Activated CD4-positive, alpha-beta T cell treated with anti-CD3 and anti-CD28 coated beads, Interleukin-2, amount 50 U/mL, for 1 hour (primary cell): ENCODE results near the gene GALNT7.

Experiments used
- DNase-seq: peaks from one replicate; pipeline ENCODE4 v3.0.0-alpha.2; 2020

Gene GALNT7

DNA sequence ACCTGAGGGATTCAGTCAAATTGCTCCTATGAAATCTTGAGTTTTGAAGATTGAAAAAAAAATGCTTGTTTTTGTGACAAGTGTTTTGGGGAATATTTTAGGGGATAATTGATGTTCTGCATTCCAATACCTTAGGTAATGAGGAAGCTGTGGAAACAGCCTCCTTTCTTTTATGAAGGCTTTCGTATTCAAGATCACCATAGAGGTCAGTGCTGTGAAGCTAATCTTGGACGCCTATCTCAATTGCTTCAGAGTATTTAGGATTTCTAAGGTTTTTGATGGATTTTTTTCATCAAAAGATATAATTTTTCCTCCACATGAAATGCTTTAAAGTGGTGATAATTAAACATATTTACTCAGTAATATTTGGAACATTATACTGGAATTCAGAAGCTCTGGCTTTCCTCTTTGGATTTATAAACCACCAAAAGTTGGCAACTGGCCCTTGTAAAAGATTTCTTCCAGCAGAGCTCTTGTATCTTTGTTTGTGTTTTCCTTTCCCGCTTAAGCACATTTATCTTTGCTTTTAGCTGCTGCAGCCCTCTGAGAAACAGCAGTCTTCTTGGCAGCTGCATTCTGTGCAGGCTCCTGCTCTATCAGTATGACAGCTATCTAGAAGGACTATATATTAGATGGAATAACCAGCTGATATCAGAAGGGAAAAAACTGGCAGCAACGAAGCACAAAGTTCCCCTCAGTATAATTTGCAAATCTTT, 101.9 kb downstream of the GALNT7 start:
- no peak for DNase-seq

DNA sequence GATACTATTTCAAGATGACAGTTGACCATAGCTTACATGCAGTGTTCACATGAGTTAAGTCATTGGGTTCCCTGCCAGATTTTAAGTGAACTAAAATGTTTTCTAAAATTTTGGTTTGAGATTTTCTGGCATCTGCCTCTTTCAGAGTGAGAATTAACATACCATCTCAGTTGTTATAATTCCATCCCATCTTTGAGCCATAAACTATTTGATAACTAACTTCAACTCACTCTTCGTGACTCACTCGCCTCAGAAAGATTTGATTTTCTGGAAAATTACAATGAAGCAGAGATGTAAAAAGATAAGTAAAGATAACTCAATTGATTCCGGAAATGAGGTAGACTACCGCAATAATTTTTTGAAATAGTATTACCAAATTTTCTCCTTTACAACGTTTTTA, 103.7 kb downstream of the GALNT7 start:
- DNase-seq, result no peak

DNA sequence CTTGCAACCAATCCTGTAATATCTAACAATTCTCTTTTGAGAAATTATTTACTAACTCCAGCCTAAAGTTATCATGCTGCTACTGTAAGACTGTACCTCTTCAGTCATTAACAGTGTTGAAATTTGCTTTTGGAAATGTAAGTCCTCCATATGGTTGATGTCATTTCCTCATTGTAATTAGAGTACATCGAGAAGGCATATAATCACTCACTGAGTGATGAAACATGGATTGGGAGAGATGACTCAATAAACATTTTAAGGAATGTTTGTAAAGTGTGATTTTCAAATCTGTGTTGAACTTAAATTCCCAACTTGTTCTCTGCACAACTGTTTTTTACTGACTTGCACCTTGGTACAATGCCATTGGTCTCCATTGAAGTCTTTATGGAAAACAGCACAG, 104.4 kb downstream of the GALNT7 start:
- DNase-seq, result no peak

DNA sequence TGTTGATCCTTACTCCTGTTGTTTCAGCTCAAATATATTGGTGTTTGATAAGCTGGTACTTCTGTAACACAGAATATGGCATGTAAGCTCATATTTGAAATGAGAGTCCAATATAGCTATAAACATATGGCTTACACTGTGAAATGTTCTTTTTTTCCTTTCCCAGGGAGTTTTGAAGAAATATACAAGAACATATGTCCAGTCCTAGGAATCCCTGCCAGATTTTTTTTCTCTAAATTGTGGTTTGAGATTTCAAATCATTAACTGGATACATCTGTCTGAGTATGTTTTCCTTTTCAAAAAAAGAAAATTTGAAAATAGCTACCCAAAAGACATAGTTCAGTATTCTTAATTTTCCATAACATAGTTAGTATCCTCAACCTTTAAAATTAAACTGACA, 105.3 kb downstream of the GALNT7 start:
- no peak for DNase-seq

DNA sequence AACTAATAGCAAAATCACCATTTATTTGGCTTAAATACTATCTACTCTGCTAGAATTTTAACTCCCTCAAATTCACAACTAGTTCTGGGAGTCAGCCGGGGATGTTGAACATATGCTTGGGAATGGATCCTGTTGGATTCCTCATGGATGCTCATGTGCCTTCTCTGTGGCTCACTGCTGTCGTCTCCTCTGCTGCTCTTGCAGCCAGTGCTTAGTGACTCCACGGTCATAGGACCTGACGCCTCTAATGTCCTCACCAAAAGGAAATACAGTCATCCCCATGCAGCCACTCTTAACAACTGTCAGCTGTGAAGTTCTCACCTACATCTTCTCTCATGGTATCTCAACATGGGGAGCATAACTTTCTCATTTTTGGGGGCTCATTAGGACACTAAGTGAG, 106.1 kb downstream of the GALNT7 start:
- no peak for DNase-seq

DNA sequence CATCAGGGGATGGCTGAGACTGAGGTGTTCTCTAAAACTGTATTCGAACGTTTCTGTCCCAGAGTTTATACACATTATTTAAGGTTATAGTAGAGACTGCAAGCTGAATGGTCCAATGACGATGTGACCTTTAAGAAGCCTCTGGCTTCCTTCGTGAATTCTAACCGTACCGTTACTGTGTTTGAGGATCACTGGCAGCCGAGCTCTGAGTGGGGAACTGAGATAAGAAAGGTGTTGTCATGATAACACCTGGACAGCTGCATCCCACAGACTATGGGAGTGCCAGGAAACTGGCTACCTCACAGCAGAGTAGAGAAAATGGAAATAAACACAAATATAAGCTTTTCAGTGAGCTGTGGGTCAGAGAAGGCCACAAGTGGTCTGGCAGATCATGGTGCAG, 106.5 kb downstream of the GALNT7 start:
- DNase-seq, result no peak

DNA sequence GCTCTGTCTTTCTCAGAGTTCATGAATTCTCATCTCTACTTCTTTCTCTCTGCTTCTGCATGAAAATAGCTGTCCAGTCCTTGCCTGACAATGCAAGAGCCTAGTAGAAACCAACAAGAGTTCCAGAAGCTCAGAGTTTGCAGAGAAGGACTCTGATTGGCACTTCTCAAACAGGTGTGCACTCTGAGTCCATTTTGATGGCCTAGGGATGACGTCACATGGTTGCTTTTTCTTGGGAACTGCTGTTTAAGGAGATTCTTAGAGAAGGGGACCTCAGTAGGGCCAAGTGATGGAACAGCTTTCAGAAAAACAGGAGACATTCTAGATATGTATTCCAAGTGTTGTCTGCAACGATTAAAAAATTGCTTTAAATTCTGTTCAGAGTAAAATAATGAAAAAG, 108.7 kb downstream of the GALNT7 start:
- DNase-seq, result no peak

DNA sequence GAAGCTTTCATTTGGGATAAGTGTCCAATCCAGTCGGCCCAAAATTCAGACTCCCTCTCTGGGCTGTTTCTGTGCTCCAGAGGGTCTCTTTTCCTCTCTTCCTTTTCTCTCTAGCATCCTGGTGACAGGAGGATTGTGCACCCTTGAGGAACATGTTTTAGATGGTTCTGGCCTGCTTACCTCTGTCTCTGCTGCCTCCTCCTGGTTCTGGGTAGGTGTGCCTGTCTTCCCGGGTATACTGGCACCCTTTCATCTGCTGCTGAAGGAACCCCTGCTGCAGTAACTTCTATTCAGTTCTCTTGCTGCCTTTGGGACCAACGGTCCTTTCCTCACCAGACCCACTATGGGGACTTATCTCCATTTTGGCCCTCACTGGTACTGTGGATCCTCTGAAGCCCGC, 112.4 kb downstream of the GALNT7 start:
- DNase-seq, result no peak

DNA sequence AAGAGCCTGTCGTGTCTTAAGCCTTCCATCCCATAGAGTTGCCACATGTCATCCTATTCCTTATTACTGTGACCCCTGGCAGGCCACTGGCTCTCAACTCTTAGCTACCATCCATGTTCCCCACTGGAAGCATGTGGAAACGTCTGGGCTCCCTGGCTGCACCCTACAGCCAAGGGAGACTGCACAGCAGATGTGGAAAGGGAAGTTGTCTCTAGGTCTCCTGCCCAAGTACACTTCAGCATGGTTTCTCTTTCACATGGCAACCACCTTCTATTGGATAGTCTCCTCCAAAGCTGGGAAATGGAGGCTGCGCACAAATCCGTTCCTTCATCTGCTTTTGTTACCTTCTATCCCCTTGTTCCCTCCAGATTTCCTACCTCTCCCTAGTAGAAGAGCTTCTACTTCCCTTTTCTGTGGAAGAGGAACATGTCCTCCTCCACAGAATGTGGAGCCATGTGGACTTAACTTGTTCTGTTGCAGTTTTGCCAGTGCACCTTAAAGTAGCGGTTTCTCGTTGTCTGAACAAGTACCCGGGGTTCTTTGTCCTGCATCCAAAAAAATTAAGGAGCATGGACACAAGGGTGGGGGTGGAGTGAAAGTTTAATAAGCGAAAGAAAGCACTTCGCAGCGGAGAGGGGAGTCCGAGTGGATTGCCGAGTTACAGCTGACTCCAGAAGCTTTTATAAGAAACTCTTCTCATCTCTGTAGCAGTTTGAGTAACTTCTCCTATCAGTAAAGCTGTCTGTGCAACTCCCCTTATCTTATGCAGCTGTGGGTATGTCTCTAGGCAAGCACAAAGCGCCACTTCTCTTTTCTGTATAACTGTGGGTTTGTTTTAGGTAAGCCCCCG, 113.0 kb downstream of the GALNT7 start:
- DNase-seq, result no peak

DNA sequence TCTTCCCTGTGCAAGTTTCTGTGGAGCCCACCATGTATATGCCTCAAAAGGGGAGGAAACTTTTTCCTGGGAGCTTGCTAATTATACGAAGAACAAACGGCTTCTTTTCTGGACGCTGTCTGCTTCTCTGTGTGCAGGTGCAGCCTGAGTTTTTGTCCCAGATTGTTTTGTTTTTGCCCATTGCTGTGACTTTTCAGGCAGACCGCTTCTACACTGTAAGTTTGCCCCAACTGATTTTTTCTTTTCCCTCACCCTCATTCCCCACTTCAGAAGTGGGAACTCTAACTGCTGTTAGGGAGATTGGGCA, 113.6 kb downstream of the GALNT7 start:
- DNase-seq, result no peak

DNA sequence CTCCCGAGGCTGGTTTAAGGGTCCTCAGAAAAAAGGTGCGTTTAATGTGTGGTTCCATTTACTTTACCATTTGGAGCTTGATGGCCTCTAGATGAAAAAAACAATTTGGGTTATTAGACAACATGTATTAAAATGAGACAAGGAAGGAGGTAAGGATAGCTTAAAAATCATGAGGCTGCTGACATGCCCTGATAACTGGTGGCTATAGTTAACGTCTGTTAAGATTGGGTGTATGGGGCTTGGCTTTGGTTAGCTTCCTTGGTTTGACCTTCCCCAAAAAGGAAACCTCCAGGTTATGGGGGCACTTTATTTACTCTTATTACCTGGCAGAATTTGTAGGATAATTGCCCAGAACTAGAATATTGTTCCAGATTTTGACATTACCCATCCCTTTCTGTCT, 114.0 kb downstream of the GALNT7 start:
- no peak for DNase-seq

DNA sequence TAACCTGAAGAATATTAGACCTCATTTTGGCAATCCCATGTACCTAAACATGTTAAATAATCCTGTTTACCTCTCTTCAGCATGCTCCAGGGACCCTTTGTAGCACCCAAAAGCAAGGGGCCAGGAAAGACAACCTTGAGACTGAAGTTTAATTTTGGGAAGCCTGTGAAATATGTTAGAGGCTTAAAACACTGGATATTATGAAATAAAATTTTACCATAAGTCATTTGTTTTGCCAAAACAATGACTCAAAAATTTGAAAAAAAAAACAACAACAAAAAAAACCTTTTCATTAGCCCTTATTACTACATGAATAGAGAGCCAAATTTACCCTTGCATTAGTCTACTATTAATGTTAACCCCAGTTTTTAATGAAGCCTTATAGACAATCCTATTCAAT, 115.9 kb downstream of the GALNT7 start:
- no peak for DNase-seq

DNA sequence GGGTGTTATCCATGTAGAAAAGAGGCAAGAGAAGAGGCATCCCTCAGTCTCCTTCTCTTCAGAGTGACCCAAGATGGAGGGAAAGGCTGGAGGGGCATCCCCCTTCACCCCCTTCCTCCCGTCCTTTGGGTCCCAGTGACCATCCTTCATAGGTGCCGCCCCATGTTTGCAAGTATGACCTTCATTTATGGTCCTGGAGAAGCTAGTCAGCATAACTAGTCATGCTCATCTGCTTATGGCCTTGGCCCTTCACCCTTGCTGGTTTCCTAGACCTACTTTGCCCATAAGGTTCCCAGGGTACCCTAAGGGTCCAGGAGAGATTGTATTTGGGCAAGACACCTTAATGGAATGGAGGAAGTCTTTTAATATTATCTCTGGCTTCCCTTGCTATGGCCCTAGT, 118.9 kb downstream of the GALNT7 start:
- DNase-seq, result no peak

DNA sequence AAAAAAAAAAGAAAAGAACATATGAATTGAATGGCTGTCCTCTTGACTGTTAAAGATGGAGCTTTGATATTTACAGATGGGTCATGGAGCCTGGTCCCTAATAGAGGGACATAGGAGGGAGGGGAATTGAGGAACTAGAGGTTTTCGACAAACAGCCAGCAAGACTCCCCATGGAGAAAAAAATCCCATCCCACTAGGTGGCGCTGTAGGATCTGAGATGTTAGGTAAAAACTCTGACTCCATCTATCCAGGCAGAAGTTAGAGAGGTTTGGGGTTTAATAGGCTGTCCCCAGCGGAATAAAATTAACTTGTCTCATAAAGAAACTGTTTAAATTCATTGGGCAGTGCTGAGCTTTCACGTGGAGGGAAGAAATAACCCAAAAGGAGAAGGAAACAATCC, 119.7 kb downstream of the GALNT7 start:
- DNase-seq, result peak; percentile 68

DNA sequence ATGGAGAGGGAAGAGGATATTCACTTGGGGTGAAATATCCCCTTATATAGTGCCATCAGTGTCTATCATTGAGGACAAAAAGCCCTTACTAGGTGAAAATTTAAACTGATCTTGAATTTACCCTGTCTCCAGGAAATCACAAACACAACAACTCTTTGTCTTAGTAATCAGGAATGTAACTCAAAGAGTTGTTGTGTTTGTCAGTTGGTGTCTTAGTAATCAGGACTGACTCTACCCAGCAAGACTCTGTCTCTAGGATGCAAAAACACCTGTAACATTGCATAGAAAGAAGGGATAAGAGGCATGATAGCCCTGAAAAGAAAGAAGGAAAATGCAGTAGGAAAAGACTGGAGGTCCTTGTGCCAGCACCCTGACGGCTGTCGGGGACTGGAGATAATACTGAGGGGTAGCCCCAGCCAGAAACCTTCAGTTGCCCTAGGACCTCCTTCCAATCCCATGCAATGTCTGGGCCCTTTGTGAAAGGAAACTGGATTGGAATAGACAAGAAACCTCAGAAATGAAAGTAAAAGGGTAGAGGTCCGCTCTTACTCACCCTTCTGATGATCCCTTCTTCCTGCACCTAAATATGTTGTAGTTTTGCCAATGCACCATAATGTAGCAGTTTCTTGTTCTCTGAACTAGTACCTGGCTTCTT, 120.2 kb downstream of the GALNT7 start:
- DNase-seq, result no peak

DNA sequence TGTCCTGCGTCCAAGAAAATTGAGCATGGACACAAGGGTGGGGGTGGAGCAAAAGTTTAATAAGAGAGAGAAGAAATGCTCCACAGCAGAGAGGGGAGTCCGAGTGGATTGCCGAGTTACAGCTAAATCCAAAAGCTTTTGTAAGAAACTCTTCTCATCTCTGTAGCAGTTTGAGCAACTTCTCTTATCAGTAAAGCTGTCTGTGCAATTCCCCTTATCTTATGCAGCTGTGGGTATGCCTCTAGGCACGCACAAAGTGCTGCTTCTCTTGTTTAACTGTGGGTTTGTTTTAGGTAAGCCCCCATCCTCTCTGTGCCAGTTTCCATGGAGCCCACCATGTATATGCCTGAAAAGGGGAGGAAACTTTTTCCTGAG, 120.7 kb downstream of the GALNT7 start:
- DNase-seq, result no peak

DNA sequence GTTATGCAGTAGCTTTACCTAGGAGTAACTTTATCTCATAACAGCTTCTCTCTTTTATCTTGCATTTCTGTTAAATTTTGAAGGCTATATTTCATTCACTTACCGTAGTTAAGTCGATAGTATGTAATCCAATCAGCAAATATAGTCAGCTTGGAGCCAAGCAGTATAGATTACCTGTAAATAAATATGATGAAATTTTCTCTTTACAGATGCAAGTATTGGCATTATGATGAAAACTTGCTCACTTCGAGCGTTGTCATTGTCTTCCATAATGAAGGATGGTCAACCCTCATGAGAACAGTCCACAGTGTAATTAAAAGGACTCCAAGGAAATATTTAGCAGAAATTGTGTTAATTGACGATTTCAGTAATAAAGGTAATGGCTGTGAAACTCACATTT, 123.3 kb downstream of the GALNT7 start:
- no peak for DNase-seq

DNA sequence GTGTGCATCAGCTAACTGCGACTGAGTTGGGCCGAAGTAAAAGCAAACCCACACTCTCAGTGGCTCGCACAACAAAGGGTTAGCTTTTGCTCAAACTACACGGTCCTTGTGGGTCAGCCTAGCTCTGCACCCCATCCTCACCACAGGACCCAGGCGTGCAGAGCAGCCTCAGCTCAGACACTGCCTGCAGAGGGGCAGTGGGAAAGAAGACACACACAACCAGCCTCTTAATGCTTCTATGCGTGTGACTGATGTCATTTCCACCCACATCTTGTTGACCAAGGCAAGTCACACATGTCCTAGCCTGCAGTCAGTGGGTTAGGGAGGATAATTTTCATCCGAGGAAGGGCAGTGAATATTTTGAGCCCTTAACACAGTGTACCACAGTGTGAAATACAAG, 125.1 kb downstream of the GALNT7 start:
- DNase-seq, result no peak

DNA sequence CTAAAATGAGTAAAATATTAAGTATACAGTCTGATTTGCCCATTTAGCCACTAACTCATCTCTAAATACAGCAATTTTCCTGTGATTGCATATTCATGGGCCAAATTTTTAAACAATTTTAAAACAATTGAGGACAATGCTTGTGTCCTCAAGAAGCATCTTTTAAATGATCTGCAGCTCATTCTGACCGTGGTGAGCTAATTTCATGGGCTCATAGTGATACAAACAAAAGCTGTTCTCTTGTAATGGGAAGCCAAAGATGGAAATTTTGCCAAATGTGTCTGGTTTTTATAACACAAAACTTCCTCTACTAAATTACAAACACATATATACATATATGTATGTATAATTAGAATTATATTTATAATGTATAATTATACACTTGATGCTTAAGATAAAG, 125.8 kb downstream of the GALNT7 start:
- no peak for DNase-seq

DNA sequence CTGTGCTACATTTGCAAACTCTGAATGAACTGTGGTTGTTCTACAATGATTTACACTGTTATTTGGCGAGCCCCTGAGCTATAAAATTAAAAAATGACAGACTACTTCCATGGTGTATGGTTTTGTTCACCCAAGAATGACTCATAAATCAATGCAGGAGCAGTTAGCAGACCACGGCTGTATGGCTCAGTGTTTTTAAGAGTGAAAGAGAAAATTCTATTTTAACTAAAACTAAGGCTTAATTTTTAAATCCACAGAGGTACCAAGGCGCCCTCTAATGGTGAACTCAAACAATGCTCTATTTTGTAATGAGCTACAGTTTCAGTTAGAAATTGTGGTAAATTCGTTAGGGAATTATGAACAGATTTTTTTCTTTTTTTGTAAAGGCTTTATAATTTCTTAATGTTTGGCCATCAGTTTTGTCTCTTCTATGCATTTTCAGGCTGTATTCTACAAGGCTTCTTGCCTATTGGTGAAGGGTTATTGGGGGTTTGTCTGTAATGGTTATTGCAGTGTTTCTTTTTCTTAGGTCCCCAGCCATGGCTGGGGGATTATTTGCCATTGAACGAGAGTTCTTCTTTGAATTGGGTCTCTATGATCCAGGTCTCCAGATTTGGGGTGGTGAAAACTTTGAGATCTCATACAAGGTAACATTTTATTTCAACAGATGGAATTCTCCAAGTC, 133.0 kb downstream of the GALNT7 start:
- DNase-seq, result no peak

DNA sequence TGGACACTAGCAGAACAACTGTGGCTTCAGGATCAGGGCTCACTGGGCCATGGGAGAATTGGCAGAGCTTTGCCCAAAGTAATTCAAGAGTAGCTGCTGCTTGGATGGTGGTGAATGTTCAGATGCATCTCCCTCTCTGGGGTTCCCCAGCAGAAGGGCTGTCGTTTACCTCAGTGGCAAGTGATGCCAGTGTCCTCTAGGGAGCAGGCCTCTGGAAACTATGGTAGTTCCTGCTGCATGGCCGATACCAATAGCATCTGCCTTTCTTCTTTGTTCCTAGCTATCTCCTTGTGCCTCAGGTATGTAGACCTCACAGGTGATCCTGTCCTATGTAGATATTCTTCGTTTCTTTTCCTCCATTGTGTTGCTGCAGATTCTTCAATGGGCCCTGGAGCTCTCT, 139.2 kb downstream of the GALNT7 start:
- no peak for DNase-seq

DNA sequence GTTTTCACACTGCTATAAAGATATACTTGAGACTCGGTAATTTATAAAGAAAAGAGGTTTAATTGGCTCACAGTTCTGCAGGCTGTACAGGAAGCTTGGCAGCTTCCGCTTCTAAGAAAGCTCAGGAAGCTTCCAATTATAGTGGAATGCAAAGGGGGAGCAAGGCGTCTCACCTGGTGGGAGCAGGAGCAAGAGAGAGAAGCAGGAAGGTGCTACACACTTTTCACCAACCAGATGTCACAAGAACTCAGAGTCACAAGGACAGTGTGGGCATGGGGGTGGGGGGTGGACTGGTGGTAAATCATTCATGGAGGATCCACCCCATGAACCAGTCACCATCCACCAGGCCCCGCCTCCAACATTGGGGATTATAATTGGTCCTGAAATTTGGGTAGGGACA, 142.8 kb downstream of the GALNT7 start:
- DNase-seq, result no peak

DNA sequence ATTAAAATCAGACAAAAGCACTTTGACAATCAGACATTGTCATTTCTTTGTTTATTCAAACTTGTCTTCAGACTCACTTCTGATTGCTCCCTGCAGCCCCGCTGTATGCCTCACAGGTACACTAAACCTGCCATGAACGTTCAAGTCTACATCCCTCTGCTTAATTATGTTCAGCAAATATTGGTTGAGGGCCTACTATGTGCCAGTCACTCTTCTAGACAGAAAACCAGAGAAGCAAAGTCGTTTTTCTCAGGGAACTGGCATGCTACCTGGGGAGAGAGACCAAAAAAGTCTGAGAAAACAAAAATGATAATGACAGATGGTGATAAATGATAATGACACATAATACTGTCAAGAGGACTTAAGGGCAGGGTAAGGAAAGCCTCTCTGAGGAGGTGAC, 146.1 kb downstream of the GALNT7 start:
- no peak for DNase-seq

DNA sequence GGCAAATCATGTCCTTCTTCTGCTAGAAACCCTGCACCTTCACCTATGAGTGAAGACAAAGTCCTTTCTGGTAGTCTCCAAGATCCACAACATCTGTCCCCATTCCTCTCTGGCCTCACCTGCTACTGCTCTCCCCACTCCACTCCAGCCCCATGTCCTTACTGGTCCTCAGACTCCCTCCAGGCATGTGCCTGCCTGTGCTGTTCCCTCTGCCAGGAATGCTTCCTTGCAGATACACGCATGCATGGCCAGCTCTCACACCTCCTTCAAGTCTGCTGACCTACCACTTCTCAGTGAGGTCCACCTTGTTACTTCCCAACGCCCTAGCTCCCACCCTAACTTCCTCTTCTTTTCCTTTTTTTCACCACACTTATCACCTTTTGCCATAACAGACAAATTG, 147.4 kb downstream of the GALNT7 start:
- DNase-seq, result no peak
